ENCODE measurements around the gene FLNB.

The FLNB gene

DNA sequence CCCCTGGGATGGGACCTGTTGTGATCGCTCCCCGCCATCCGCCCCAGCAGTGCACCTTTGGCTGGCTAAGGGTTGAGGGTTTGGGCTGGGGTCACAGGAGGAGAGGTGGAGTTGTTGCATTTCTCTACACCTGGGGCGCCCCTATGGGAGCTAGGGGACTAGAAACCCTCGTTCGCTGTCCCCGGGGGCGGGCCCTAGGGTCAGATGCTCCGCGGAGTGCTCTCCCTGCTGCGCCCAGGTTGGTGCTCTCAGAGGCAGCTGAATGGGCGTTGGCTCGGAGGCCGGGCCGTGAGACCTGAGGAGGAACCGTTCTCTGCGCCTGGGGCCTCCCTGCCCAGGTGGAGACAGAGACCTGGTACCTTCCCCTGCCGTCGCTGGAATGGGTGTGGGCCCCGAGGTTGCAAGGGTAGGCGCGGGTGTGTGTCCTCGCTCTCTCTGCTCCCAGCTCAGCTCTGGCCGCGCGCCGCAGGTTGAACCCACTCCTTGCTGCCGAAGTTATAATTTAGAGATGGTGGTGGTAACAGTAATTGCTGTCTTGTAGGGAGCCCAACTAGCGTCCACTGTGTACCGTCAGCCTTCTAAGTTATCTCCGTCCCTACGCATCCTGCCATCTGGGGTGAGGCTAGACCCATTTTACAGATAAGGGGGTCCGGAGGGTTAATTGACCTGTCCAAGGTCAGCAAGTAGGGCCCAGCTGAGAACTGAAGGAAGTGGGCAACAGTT lies 965 bp downstream of the FLNB start:
- peak in 1 of 3 donors; percentile 20 for DNase-seq (ENCODE audit: low read depth in 2 of 3, low spot score in 1 of 3)

DNA sequence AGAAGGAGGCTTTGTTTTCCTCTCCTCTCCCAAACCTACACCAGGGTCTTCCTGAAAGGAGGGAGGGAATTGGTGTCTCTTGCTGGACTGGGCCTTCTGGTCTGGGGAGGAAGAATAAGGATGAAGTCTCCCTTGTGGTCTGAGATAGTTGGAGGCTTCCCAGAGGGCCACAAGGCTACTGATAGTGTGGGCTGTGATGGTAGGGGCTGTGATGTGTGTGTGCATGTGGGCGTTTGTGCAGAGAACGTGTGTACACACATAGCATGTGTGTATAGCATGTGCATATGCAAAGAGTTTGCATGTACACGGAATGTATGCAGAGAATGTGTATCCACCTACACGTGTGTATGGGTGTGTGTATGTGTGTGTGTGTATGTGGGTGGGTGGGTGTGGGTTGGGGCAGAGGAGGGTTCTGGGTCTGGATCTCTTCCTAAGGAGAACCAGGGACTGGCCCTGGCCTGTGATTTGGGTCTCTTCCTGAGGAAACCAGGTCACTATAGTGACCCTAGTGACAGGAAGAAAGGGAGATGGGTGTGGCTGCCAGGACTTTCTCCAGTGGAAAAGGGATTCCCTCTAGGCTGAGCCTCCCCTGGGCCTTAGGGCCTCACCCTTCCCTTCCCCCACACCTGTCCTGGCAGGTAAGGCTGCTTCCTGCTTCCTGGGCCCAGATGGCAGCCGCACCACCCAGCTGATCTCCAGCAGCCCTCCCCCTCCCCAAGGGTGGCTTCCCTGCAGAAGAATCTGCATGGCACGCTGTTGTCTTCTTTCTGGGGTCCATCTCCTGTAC lies 1.7 kb downstream of the FLNB start:
- no peak for DNase-seq (ENCODE audit: low read depth in 2 of 3, low spot score in 1 of 3)

DNA sequence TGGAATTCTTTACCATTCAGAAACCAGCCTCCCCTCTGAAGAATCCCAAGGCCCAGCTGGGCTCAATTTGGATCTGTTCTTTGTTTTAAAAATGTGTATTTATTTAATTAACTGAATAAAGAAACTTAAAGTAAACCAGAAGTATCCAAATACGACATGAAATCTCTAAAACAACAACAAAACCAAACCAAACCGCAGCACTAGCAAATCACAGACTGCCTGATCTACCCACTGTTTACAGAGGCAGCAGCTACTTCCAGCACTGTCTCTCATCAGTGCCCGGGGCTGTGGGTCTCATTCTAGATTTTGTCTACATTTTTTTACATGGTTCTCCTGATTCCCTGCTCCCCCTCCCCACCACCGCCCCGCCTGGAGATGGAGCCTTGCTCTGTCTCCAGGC lies 2.3 kb downstream of the FLNB start:
- DNase-seq (ENCODE audit: low read depth in 2 of 3, low spot score in 1 of 3) = no peak

- no peak for DNase-seq (ENCODE audit: low read depth in 2 of 3, low spot score in 1 of 3)
Measured at GRCh38 chr3:58011580-58011979, 3.4 kb downstream of the FLNB start.

- no peak for DNase-seq (ENCODE audit: low read depth in 2 of 3, low spot score in 1 of 3)
Measured at GRCh38 chr3:58012302-58012701, 4.1 kb downstream of the FLNB start.

DNA sequence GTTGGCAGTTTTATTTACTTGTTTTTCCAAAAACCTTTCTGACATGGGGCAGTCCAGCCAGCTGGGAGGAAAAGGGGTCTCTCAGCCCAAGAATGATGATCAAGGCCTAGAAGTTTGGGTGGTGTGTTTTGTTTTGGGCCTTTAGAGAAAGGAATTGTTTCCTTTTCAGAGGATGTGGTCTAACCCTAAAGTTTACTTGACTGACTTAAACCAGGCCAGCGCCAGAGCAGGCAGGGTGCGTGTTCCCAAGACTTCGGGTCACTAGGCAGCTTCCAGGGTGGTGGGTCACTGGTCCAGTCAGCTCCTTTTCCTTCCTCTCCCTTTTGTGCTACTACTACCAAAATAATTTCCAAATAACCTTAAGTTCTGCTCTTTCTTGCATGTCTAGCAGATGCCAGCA lies 4.9 kb downstream of the FLNB start:
- no peak for DNase-seq (ENCODE audit: low read depth in 2 of 3, low spot score in 1 of 3)

GRCh38 chr3:58013973-58014649 lies 5.9 kb downstream of the FLNB start:
- no peak for DNase-seq (ENCODE audit: low read depth in 2 of 3, low spot score in 1 of 3)

DNA sequence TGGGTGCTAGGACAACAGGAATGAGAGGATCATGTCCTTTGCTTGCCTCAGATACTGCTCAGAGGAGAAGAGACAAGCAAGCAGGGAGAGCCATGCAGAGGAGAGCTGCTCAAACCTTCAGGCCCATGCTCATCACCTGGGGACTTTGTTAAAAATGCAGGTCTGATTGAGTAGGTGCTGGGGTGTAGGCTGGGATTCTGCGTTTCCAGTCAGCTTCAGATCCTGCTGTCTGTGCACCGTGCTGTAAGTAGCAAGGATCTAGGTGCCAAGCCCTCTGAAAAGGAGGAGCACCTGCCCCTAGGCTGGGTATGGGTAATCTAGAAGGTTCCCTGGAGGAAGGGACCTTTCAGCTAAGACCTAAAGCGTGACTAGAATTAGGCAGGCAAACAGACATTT lies 7.3 kb downstream of the FLNB start:
- DNase-seq (ENCODE audit: low read depth in 2 of 3, low spot score in 1 of 3) = no peak

DNA sequence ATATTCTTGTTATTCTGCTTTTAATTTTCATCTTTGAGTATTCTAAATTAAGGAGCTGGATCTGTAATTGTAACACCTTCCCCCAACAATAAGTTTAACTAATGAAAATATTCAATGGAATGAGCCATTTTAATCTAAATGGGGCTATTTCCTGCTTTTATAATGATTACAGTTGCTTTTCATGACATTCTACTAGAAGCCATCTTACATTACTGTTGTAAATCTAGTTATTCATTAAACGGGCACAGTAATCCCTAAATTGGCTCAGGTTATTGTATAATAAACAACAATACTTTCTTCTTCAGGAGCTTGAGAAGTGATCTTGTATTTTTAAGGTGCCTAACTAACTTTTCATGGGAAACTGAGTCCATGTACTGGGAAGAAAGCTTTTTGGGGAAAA lies 8.5 kb downstream of the FLNB start:
- DNase-seq (ENCODE audit: low read depth in 2 of 3, low spot score in 1 of 3) = no peak

DNA sequence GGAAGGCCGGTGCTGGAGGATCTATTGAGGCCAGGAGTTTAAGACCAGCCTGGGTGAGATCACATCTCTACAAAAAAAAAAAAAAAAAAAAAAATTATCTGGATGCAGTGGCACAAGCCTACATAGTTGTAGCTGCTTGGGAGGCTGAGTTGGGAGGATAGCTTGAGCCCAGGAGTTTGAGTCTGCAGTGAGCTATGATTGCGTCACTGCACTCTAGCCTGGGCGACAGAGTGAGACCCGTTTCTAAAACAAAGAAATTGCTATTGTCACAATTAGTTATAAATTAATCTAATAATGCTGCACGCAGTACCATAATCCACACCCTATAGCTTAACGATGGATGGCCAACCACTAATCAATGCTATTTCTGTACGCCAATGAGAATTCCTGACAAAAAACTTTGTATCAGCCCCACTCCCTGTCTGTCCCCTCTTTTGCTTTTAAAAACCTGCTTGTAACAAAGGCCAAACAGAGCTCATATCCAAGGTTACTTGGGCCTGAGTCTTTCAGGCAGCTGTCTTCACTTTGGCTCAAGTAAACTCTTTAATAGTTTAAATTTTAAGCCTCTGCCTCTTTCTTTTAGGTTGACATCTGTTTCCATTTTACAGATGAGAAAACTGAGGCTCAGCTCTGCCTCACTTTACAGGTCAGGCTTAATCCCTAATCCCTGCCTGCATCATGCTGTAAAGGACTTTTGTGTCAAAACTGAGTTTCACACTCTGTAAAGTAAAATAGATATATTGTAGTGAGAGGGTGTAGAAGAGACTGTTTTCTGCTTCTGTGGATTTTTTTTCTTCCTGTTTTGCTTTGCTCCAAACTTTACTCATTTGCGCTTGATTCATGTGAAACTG lies 10.9 kb downstream of the FLNB start:
- DNase-seq (ENCODE audit: low read depth in 2 of 3, low spot score in 1 of 3) = no peak

DNA sequence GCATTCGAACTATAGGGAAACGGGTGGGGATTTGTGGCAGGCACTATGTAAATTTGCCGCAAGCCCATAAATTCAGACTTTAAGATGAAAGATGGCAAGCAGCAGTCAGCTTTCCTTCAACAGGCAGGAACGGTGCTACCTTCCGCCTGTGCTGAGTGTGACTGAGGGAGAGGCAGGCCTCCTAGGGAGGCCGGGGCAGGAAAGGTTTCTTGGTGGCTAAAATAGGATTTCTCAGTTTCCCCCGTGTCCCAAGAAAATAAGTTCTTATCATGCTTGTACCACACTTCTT lies 12.5 kb downstream of the FLNB start:
- no peak for DNase-seq (ENCODE audit: low read depth in 2 of 3, low spot score in 1 of 3)

DNA sequence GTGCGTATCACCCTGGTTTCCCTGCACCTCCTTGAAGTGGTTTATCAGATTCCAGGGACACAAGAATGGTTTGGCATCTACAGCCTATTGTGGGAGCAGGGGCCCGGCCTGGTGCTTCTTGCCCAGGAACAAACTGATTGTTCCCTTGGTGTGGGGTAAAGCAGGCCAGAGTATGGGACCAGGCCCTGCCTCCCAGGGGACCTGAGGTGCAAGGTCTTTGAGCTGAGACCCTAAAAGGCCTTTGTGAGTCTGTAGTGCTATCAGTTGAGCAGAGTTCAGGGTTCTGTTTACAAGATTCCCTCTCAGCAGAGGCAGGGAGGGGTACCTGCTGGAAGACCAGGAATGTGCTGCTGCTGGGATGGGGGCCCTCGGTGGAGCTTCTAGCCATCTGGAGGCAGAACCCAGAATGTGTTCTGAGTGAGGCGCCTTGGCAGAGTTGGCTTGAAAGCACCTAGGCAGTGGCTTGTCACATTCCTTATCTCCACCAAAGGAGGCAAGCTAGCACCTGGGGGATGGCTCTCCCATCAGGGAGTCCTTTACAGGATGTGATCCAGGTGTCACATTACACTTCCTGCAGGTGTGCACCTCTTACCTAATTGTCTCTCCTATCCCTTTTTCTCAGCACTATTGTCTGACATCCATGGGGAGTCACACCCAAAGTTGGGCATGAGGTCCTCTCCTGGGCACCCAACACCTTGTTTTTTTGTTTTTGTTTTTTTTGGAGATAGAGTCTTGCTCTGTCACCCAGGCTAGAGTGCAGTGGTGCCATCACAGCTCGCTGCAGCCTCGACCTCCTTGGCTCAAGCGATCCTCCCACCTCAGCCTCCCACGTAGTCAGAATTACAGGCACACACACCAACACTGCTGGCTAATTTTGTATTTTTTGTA lies 13.1 kb downstream of the FLNB start:
- DNase-seq (ENCODE audit: low read depth in 2 of 3, low spot score in 1 of 3) = no peak

- DNase-seq (ENCODE audit: low read depth in 2 of 3, low spot score in 1 of 3) = no peak
Measured at GRCh38 chr3:58021962-58022361, 13.7 kb downstream of the FLNB start.

DNA sequence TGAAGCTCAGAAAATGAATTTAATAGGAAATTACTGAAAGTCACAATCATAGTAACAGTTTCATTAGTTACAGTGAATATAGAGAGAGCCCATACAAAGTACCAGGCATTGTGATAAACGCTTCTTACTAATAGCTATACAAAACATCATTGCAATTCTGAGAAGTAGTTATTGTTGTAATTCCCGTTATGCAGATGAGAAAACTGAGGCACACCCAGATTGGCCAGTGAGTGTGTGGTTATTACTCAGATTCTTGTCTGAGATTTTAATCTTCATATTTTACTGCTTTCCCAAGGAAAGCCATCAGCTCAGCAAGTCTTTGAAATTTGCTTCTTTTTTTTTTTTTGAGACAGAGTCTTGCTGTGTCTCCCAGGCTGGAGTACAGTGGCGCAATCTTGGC lies 14.3 kb downstream of the FLNB start:
- no peak for DNase-seq (ENCODE audit: low read depth in 2 of 3, low spot score in 1 of 3)

- no peak for DNase-seq (ENCODE audit: low read depth in 2 of 3, low spot score in 1 of 3)
Measured at GRCh38 chr3:58023531-58023930, 15.3 kb downstream of the FLNB start.

DNA sequence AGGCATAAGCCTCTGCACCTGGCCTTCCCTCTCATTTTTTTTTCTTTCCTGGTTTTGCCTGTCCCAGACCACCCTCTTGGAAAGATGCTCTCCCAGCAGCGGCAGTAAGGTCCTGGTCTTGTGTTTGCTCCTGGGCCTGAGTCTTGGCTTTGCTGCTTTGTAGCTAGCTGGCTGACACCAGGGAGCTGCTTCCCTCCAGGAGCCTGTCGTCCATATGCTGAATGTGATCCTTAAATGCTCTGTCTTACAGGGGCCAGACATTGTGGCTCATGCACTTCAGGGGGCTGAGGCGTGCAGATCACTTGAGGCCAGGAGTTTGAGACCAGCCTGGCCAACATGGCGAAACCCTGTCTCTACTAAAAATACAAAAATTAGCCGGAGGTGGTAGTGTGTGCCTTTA lies 17.2 kb downstream of the FLNB start:
- no peak for DNase-seq (ENCODE audit: low read depth in 2 of 3, low spot score in 1 of 3)

DNA sequence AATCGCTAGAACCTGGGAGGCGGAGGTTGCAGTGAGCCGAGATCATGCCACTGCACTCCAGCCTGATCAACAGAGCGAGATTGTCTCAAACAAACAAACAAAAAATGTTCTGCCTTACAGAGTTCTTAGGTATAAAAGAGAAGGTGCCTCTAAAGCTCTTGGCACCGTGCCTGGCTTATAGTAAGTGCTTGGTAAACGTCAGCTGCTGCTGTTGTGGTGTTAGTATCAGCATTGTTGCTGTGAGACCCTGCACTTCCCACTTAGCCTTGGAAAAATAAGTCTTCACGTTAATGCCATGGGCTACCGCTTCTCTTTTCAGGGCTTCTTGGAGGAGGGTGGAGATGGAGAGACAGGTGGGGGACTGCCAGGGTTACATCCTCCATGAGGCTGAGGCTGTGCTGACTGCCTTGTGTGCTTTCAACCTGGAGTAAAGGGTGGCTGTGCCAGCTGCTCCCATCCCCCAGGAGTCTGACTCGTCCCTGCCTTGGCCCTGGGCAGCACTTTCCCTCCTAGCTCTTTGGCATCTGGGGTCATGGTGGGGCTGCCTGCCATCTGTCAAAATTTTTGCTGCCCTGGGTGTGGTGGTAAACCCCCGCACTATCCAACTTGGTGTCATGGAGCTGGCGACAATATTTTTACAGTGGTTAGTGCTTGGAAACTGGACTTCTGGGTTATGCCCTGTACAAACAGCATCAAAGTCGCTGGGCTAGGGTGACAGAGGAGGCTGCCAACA lies 17.8 kb downstream of the FLNB start:
- DNase-seq (ENCODE audit: low read depth in 2 of 3, low spot score in 1 of 3) = no peak

DNA sequence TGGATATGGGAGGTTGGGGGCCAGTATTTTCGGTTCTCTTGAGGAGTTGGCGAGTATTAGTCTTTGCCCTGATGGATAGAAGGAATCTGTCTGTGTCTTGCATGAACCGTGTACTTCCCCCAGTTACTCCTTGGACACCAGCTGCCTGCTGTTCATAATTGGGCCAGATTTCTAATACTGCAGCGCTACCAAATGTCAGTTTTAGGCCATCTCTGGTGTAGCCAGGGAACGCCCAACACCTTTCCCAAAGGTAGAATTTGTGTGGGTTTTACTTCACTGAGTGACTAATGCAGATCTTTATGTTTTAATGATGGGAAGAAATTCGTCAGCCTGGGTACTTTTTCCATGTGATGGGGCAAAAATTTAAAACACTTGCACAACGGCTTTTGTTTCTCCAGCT lies 18.4 kb downstream of the FLNB start:
- DNase-seq (ENCODE audit: low read depth in 2 of 3, low spot score in 1 of 3) = no peak

- DNase-seq (ENCODE audit: low read depth in 2 of 3, low spot score in 1 of 3) = no peak
Measured at GRCh38 chr3:58027704-58028317, 19.6 kb downstream of the FLNB start.
